Fibroblast of lung (primary cell): ENCODE results near the gene AXIN2. TPM values are rescaled to one million over a fixed set of nuclear protein-coding genes. Genes with fewer than 3 reads are reported as not detected.
A peak's percentile ranks its signal among the peaks of the same experiment; 100 is the strongest.

Source experiments
- DNase-seq, 2 donors: peaks; one replicate each; pipeline versions ENCODE4 v3.0.0 to v3.0.0-alpha.2; 2010; ENCODE audit warnings: low read depth in 2 of 2
- H2AFZ ChIP-seq: 2 replicates; pipeline ENCODE4 v1.5.1; 2012; ENCODE audit warnings: low read length, control low read depth, inconsistent platforms
- H3K27ac ChIP-seq: 2 replicates; pipeline ENCODE4 v1.5.1; 2011; ENCODE audit warnings: low read length, control low read depth; ENCODE audit not compliant: insufficient read depth
- H3K27me3 ChIP-seq: 2 replicates; pipeline ENCODE4 v1.5.1; 2011; ENCODE audit warnings: mild to moderate bottlenecking, low read length; ENCODE audit not compliant: control insufficient read depth, insufficient read depth
- H3K36me3 ChIP-seq: 2 replicates; pipeline ENCODE4 v1.5.1; 2011; ENCODE audit warnings: low read length; ENCODE audit not compliant: control insufficient read depth, insufficient read depth
- H3K4me1 ChIP-seq: 2 replicates; pipeline ENCODE4 v1.5.1; 2011; ENCODE audit warnings: low read length; ENCODE audit not compliant: control insufficient read depth, insufficient read depth; ENCODE audit errors: extremely low read depth
- H3K4me2 ChIP-seq: 2 replicates; pipeline ENCODE4 v1.5.1; 2011; ENCODE audit warnings: low read length, control low read depth; ENCODE audit not compliant: insufficient read depth; ENCODE audit errors: extremely low read depth
- H3K4me3 ChIP-seq, 4 experiments: fragments of 200-600 bp in 1 of 4; sonication (generic) in 1 of 4; replicated peaks in 1 of 4; 2 replicates each; pipeline ENCODE4 v1.5.1; 2011 to 2016; ENCODE audit warnings: low read length in 4 of 4, low read depth in 3 of 4, mild to moderate bottlenecking in 3 of 4, control low read depth in 2 of 4, inconsistent platforms in 1 of 4, mixed read lengths in 1 of 4; ENCODE audit not compliant: insufficient read depth in 1 of 4; ENCODE audit errors: control extremely low read depth in 1 of 4
- H3K79me2 ChIP-seq: 2 replicates; pipeline ENCODE4 v1.5.1; 2012; ENCODE audit warnings: mild to moderate bottlenecking, low read length, inconsistent platforms; ENCODE audit not compliant: control insufficient read depth, insufficient read depth
- H3K9ac ChIP-seq: 2 replicates; pipeline ENCODE4 v1.5.1; 2011; ENCODE audit warnings: mild to moderate bottlenecking, low read length, control low read depth; ENCODE audit not compliant: insufficient read depth
- H3K9me3 ChIP-seq: 2 replicates; pipeline ENCODE4 v1.5.1; 2012; ENCODE audit warnings: low read depth, low read length; ENCODE audit not compliant: control insufficient read depth, insufficient read depth
- H4K20me1 ChIP-seq: 2 replicates; pipeline ENCODE4 v1.5.1; 2011; ENCODE audit warnings: low read length; ENCODE audit not compliant: control insufficient read depth, insufficient read depth; ENCODE audit errors: extremely low read depth
- EZH2 ChIP-seq: IDR thresholded peaks from 2 replicates; pipeline ENCODE4 v1.5.1; 2012; ENCODE audit warnings: low read length, control low read depth, mild to moderate bottlenecking; ENCODE audit errors: missing control alignments
- polyA plus RNA-seq, 2 donors: library from polyadenylated mRNA; depleted of rRNA in 1 of 2; stranded (reverse) in 1 of 2; unstranded in 1 of 2; fragments of >200 nt; gene quantifications; 2 replicates each; pipeline ENCODE4 v1.2.1, GENCODE V29; 2011 to 2012; ENCODE audit warnings: missing spikeins in 1 of 2
- total RNA-seq: library from RNA; depleted of rRNA; stranded (reverse); fragments of >200 nt; gene quantifications from 2 replicates; pipeline ENCODE4 v1.2.1, GENCODE V29; 2014
- TF ChIP-seq, protein P1 (sequence below), 2 donors: IDR thresholded peaks in 1 of 2; conservative IDR thresholded peaks in 1 of 2; 1 replicate in 1 of 2; 2 replicates in 1 of 2; pipeline ENCODE4 v1.5.1; 2011 to 2012; ENCODE audit warnings: low read length in 2 of 2, control low read depth in 1 of 2, inconsistent platforms in 1 of 2, low read depth in 1 of 2, mild to moderate bottlenecking in 1 of 2

The AXIN2 gene
- total and polyA plus RNA-seq, 2 donors (not counting 1 experiment from before 2014, with no cell fraction given): 1.8 to 2.0 TPM

DNA sequence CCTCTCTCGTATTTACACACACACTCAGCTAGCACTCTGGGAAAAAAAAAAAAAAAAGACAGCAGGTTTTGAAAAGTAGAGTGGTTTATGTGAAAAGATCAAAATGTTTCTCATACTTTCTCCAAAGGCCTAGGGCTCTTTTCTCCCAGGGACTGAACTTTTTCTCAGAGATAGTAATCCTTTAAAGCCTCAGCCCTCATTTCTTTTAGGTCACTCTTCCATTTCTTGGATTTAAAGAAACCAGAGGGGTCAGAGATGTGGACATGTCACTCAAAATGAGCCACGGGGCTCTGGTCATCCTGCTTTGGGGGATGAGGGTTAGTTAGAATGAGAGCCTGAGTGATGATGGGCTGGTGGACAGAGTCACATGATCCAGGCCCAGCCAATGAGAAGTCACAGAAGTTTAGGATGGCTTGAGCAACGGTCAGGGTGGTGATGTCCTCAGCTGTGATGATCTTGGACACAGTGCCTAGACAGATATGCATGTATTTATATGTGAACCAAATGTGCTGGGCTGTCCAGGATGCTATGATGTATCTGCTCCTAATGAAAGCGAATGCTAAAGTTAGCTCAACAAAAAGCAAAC lies 33.7 kb upstream of the AXIN2 start:
- no peak for DNase-seq
- no peak overlapping the region for H3K9ac ChIP-seq
- no peak overlapping the region for H2AFZ ChIP-seq

DNA sequence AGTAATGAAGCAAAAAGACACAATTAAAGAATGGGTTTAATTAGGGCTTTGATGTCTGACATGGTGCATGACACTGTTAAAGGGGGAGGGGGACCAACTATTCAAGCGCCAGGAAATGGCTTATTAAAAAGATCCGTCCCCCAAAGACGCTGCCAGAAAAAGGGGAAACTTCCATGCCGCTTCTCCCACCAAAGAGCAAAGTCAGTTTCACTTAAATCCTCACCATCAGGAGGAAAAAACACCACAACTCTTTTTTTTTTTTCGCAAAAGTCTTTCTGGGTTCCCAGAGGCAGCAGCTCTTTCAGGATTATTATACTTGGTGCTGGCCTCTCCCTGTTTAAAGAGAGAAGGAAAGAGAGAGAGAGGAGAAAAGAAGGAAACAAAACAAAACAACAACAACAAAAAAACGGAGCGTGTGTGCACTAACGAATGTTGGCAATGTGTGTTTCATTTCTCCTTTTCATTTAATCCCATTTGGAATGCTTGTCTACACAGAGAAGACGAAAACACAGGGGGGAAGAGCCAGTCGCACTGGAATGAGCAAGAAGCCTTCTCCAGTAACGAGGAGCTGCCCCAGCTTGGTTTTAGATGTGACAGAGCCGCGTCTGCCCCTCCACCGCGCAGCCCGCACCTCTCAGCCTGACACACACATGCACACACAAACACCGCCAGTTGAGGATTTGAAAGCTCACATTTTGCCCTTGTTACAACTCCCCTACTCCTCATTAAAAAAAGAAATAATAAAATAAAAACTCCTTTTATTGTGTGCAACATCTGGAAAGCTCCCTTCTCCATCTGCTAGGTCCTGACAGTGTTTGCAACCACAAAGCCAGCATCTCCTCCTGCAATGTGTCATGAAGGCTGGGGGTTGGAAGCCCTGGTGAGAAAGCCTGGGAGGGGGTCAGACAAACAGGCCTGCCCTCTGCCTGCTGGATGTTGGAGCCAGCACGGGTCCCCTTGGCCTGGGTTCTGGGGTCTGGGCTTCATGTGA lies 32.7 kb upstream of the AXIN2 start:
- Histone ChIP-seq H2AFZ (peak overlapping the region; percentile 58), H3K4me3 (peak overlapping the region; percentile 2 to 54 (median 20)), H3K4me1 (no peaks in the 10 kb centered on the region), H4K20me1 (no peaks in the 10 kb centered on the region), H3K36me3 (no peaks in the 10 kb centered on the region), H3K79me2 (no peaks in the 10 kb centered on the region), H3K9me3 (no peaks in the 10 kb centered on the region), H3K4me2 (peak overlapping the region; percentile 71), H3K9ac (no peak overlapping the region), H3K27me3 (no peaks in the 10 kb centered on the region), H3K27ac (no peak overlapping the region)
- no peak for TF ChIP-seq EZH2
- TF ChIP-seq, protein P1, sequence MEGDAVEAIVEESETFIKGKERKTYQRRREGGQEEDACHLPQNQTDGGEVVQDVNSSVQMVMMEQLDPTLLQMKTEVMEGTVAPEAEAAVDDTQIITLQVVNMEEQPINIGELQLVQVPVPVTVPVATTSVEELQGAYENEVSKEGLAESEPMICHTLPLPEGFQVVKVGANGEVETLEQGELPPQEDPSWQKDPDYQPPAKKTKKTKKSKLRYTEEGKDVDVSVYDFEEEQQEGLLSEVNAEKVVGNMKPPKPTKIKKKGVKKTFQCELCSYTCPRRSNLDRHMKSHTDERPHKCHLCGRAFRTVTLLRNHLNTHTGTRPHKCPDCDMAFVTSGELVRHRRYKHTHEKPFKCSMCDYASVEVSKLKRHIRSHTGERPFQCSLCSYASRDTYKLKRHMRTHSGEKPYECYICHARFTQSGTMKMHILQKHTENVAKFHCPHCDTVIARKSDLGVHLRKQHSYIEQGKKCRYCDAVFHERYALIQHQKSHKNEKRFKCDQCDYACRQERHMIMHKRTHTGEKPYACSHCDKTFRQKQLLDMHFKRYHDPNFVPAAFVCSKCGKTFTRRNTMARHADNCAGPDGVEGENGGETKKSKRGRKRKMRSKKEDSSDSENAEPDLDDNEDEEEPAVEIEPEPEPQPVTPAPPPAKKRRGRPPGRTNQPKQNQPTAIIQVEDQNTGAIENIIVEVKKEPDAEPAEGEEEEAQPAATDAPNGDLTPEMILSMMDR (conservative IDR thresholded peaks at IDR 0.05 in 1 of 2, IDR thresholded peaks at IDR 0.05 in 1 of 2; ENCODE audit: low read depth in 1 of 2, low read length in 2 of 2): no peak
- peak; percentile 26 to 43 for DNase-seq

More for the DNA sequence above, 33.7 kb upstream of the AXIN2 start:
- no peaks in the 10 kb centered on the region for H3K4me1 ChIP-seq
- H3K79me2 ChIP-seq: no peaks in the 10 kb centered on the region
- no peak overlapping the region for H3K4me2 ChIP-seq
- no peaks in the 10 kb centered on the region for H3K27me3 ChIP-seq
- no peak for TF ChIP-seq EZH2
- TF ChIP-seq, protein P1 (conservative IDR thresholded peaks at IDR 0.05 in 1 of 2, IDR thresholded peaks at IDR 0.05 in 1 of 2; ENCODE audit: low read depth in 1 of 2, low read length in 2 of 2): no peak
- no peaks in the 10 kb centered on the region for H3K36me3 ChIP-seq
- H4K20me1 ChIP-seq: no peaks in the 10 kb centered on the region
- no peak overlapping the region for H3K27ac ChIP-seq
- no peak overlapping the region for H3K4me3 ChIP-seq
- H3K9me3 ChIP-seq: no peaks in the 10 kb centered on the region

DNA sequence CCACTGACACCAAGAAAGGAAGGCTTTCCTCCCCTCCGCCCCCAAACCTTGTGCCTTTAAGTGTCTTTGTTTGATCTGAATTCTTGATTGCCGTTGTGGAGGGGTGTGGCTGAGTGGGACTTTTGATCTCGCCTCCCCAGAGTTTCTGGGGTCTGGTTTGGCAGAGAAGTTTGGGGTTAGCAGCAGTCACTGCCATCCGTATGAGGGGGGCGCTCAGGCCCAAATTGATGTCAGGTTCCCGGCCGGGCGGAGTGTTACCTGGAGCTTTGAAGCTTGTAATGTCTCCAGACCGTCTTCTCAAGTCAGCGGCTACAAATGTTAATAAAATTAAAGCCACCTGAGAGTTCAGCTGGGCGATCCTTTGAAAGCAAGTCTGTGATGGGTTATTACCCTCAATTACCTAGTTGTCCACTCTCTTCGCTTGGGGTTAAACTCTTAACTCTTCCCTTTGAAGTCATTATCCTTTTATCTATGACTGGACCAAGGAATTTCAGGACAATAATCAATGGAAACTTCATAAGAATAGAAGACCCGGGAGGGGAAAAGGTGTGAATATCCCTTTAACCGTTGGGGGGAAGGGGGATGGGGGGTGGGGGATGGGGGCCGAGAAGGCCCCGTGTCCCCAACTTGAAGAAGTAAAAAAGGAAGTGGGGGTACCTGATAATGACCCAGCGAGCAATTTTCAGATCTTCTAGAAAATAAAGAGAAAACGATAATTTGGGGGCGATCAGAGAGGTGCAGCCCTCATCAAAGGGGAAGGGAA lies 31.8 kb upstream of the AXIN2 start:
- Histone ChIP-seq H3K4me1 (no peaks in the 10 kb centered on the region), H3K79me2 (no peaks in the 10 kb centered on the region), H2AFZ (no peak overlapping the region), H3K36me3 (no peaks in the 10 kb centered on the region), H3K4me2 (peak overlapping the region; percentile 71), H3K27ac (no peak overlapping the region), H3K9me3 (no peaks in the 10 kb centered on the region), H3K27me3 (no peaks in the 10 kb centered on the region), H3K9ac (no peak overlapping the region), H4K20me1 (no peaks in the 10 kb centered on the region), H3K4me3 (peak overlapping the region in 2 of 4 experiments; percentile 25 to 54)
- no peak for DNase-seq
- no peak for TF ChIP-seq EZH2
- TF ChIP-seq, protein P1 (conservative IDR thresholded peaks at IDR 0.05 in 1 of 2, IDR thresholded peaks at IDR 0.05 in 1 of 2; ENCODE audit: low read depth in 1 of 2, low read length in 2 of 2): no peak
